ENCODE measurements around the gene PCYT1A.
"Not testable (repeated sequence)": the region's sequence is repeated elsewhere in the genome, so short reads cannot be mapped to it uniquely, and the experiment has no call there.

Gene PCYT1A

DNA sequence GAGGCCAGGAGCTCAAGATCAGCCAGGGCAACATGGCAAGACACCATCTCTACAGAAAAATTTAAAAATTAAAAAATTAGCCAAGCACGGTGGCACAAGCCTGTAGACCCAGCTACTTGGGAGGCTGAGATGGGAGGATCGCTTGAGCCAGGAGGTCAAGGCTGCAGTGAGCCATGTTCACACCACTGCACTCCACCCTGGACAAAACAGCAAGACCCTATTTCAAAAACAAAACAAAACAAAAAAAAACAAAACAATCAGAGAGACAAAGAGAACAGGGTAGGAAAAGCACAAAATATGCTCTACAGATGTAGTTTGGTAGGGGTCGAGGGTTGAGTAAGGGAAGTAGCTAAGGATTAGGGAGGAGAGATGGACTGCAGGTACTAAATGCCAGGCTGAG lies 27.1 kb upstream of the PCYT1A start:
- no peak overlapping the region for H3K27ac ChIP-seq
- TF ChIP-seq, protein P1, sequence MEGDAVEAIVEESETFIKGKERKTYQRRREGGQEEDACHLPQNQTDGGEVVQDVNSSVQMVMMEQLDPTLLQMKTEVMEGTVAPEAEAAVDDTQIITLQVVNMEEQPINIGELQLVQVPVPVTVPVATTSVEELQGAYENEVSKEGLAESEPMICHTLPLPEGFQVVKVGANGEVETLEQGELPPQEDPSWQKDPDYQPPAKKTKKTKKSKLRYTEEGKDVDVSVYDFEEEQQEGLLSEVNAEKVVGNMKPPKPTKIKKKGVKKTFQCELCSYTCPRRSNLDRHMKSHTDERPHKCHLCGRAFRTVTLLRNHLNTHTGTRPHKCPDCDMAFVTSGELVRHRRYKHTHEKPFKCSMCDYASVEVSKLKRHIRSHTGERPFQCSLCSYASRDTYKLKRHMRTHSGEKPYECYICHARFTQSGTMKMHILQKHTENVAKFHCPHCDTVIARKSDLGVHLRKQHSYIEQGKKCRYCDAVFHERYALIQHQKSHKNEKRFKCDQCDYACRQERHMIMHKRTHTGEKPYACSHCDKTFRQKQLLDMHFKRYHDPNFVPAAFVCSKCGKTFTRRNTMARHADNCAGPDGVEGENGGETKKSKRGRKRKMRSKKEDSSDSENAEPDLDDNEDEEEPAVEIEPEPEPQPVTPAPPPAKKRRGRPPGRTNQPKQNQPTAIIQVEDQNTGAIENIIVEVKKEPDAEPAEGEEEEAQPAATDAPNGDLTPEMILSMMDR (conservative IDR thresholded peaks at IDR 0.05), result no peak

DNA sequence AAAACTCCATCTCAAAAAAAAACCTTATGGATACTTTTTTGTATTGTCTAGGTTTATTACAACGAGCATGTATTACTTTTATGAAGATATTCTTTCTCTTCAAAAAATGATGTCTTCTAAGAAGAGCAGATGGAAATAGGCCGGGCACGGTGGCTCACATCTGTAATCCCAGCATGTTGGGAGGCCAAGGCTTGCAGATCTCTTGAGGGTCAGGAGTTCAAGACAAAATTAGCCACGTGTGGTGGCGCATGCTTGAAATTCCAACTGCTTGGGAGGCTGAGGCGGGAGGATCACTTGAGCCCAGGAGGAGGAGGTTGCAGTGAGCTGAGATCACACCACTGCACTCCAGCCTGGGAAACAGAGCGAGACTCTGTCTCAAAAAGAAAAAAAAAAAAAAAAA lies 26.6 kb upstream of the PCYT1A start:
- H3K27ac ChIP-seq, result not testable (repeated sequence)

DNA sequence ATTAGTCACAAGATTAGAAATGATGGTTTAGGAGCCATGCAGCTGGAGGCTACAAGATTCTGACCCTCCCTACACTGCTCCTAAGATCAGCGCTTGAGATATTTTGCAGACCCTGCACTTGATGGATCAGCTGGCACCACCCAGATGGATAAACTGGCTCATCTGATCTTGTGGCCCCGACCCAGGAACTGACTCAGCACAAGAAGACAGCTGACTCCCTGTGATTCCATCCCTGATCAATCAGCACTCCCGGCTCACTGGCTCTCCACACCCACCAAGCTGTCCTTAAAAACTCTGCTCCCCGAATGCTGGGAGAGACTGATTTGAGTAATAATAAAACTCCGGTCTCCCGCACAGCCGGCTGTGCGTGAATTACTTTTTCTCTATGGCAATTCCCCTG lies 15.4 kb upstream of the PCYT1A start:
- H3K27ac ChIP-seq, result not testable (repeated sequence)

DNA sequence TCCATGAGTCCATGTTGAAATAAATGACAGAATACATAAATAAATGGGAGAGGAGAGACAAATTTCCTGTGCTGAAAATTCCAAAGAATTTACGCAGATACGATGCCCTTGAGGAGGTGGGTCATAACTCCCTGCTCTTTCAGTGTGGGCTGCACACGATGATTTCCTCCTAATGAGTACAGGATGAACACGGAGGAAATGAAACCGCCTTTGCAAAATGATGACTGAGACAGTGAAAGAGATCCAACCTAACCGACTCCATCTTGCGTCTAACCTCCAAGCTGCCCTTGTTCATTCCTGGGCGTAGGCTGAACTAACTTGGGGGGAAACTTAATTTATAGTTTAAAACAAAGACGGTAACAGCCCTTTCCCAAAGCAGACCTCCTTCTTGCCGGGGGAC lies 15.0 kb upstream of the PCYT1A start:
- H3K27ac ChIP-seq, result not testable (repeated sequence)

DNA sequence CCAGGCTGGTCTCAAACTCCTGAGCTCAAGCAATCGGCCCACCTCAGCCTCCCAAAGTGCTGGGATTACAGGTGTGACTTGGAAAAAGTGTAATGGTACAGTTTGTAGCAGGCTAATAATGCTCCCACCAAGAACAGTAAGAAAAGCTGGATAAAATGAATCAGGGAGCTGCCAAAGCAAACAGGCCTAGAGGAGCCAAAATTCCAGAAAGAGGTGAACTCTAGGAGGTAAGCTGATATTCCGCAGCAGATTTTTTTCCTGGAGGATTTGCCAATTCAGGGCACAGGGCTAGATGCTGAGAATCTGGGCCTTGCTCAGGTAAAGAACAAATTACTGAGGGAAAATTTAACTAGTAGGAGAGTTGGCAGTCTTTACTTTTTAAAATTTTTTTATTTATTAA lies 11.0 kb upstream of the PCYT1A start:
- H3K27ac ChIP-seq, result no peak overlapping the region
- TF ChIP-seq, protein P1 (conservative IDR thresholded peaks at IDR 0.05), result no peak

DNA sequence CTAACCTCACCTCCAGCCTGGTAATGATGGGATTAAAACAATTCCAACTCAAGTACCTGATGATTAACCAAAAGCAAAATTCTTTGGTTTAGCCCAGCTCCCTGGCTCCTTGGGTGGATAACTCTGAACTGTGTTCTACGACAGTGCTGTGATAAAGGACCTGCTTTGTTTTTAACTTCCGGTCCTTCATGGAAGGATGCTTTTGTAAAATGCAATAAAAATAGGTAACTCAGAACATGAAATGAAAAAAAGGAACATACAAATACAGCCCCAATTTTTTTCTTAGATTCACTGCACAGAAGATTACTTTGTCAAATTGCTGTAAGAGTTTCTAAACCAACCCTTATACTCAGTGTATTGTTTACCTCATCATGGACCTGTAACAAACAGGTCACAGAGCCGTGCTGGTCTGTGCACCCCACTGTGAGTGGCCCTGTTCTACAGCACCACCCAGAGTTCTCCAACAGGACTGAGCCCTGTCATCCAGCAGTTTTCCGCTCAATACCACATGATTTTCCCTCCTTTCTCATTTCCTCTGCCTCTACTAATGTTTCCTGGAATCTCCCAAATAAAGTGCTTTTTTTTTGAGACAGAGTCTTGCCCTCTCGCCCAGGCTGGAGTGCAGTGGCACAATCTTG lies 4.9 kb upstream of the PCYT1A start:
- TF ChIP-seq, protein P1 (conservative IDR thresholded peaks at IDR 0.05), result no peak
- no peak overlapping the region for H3K27ac ChIP-seq

DNA sequence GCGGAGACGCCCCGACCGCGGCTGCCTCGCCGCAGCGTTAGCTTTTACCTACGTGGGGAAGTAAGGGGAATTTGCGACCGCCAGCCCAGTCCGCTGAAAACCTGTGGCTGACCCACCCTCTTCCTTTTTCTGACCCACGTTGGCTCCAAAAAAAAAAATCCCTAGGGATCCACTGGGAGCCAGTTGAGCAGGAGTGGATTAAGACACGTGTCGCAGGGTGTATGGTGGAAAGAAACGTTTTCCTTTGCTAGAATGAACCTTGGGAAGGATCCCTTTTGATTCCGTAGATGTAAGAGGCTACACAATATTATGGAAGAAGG lies 575 bp upstream of the PCYT1A start:
- peak overlapping the region; percentile 98 for H3K27ac ChIP-seq
- TF ChIP-seq, protein P1 (conservative IDR thresholded peaks at IDR 0.05), result no peak

DNA sequence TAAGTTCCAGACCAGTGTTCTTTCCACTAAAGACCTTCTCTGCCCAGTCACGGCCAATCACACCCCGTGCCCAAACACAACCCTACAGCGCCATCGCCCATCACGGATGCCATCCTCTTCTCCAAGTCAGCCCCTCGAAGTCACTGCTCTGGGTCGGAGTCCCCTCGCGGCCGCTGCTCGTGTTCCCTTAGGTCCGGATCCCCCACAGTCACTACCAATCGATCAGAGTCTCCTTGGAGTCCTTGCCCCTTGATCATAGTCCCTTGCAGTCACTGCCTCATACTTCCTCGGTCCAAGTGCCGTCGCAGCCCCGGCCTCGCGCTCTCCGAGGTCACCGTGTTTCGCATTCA lies 461 bp downstream of the PCYT1A start:
- H3K27ac ChIP-seq, result peak overlapping the region; percentile 98
- TF ChIP-seq, protein P1 (conservative IDR thresholded peaks at IDR 0.05), result no peak

DNA sequence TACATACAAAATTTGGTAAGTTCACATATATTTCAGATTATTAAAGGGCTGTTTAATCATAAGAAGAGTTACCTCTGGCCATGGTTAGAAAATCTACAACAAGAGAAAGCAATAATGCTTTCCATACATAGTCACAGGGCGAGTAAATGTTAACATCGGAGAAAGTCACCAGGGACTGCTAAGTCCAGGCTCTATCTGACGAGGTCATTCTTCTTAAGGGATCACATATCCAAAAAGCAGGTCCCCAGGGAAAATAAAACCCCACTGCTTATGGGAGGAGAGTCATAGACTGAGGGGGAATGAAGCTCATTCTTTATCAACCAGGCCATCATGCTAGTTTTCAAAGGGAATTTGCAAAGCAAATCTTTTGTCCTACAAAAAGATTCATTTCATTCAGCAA lies 3.1 kb downstream of the PCYT1A start:
- no peak overlapping the region for H3K27ac ChIP-seq
- TF ChIP-seq, protein P1 (conservative IDR thresholded peaks at IDR 0.05), result no peak
